ENCODE measurements around the gene OR2T35. TPM values are rescaled to one million over a fixed set of nuclear protein-coding genes. Genes with fewer than 3 reads are reported as not detected.
"Not testable (repeated sequence)": the region's sequence is repeated elsewhere in the genome, so short reads cannot be mapped to it uniquely, and the experiment has no call there.

The OR2T35 gene
- total and polyA plus RNA-seq, 4 donors: not detected

- WGBS: 65% methylated on average over 1 of the region's 1 CpG
- Histone ChIP-seq H3K4me3 (ENCODE audit: low read depth in 1 of 3, low read length in 3 of 3) (no peak overlapping the region), H3K36me3 (ENCODE audit: control insufficient read depth in 4 of 4, insufficient read depth in 3 of 4, low read depth in 1 of 4, low read length in 3 of 4) (no peaks in the 10 kb centered on the region), H3K9me3 (ENCODE audit: control insufficient read depth in 4 of 4, low read length in 3 of 4) (peaks cover 0 to 5% (median 0%) of the 10 kb centered on the region in 4 donors), H3K4me1 (ENCODE audit: control insufficient read depth in 4 of 4, insufficient read depth in 4 of 4, low read length in 3 of 4) (no peaks in the 10 kb centered on the region), H3K27me3 (ENCODE audit: control insufficient read depth in 4 of 4, insufficient read depth in 4 of 4, low read length in 3 of 4) (no peaks in the 10 kb centered on the region), H3K27ac (ENCODE audit: low read depth in 1 of 2, low read length in 2 of 2) (no peak overlapping the region), H3K9ac (ENCODE audit: low read depth in 1 of 2, low read length in 2 of 2) (no peak overlapping the region)
- no peak for DNase-seq (ENCODE audit: low spot score)
- TF ChIP-seq SP1 (IDR thresholded peaks at IDR 0.05): no peak
- TF ChIP-seq RXRA (IDR thresholded peaks at IDR 0.05): no peak
- TF ChIP-seq FOXA1 (IDR thresholded peaks at IDR 0.05): no peak
- TF ChIP-seq NR2F2 (IDR thresholded peaks at IDR 0.05): no peak
- no peak for TF ChIP-seq HNF4G (IDR thresholded peaks at IDR 0.05)
- TF ChIP-seq, protein P1, sequence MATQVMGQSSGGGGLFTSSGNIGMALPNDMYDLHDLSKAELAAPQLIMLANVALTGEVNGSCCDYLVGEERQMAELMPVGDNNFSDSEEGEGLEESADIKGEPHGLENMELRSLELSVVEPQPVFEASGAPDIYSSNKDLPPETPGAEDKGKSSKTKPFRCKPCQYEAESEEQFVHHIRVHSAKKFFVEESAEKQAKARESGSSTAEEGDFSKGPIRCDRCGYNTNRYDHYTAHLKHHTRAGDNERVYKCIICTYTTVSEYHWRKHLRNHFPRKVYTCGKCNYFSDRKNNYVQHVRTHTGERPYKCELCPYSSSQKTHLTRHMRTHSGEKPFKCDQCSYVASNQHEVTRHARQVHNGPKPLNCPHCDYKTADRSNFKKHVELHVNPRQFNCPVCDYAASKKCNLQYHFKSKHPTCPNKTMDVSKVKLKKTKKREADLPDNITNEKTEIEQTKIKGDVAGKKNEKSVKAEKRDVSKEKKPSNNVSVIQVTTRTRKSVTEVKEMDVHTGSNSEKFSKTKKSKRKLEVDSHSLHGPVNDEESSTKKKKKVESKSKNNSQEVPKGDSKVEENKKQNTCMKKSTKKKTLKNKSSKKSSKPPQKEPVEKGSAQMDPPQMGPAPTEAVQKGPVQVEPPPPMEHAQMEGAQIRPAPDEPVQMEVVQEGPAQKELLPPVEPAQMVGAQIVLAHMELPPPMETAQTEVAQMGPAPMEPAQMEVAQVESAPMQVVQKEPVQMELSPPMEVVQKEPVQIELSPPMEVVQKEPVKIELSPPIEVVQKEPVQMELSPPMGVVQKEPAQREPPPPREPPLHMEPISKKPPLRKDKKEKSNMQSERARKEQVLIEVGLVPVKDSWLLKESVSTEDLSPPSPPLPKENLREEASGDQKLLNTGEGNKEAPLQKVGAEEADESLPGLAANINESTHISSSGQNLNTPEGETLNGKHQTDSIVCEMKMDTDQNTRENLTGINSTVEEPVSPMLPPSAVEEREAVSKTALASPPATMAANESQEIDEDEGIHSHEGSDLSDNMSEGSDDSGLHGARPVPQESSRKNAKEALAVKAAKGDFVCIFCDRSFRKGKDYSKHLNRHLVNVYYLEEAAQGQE (IDR thresholded peaks at IDR 0.05): no peak
- no peak for TF ChIP-seq JUND (IDR thresholded peaks at IDR 0.05)
- no peak for TF ChIP-seq YY1 (IDR thresholded peaks at IDR 0.05)
- TF ChIP-seq, protein P2, sequence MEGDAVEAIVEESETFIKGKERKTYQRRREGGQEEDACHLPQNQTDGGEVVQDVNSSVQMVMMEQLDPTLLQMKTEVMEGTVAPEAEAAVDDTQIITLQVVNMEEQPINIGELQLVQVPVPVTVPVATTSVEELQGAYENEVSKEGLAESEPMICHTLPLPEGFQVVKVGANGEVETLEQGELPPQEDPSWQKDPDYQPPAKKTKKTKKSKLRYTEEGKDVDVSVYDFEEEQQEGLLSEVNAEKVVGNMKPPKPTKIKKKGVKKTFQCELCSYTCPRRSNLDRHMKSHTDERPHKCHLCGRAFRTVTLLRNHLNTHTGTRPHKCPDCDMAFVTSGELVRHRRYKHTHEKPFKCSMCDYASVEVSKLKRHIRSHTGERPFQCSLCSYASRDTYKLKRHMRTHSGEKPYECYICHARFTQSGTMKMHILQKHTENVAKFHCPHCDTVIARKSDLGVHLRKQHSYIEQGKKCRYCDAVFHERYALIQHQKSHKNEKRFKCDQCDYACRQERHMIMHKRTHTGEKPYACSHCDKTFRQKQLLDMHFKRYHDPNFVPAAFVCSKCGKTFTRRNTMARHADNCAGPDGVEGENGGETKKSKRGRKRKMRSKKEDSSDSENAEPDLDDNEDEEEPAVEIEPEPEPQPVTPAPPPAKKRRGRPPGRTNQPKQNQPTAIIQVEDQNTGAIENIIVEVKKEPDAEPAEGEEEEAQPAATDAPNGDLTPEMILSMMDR (IDR thresholded peaks at IDR 0.05; ENCODE audit: low read depth, low read length, missing input control): no peak
- no peak for TF ChIP-seq HNF4A (conservative IDR thresholded peaks at IDR 0.05)
- TF ChIP-seq, protein P3, sequence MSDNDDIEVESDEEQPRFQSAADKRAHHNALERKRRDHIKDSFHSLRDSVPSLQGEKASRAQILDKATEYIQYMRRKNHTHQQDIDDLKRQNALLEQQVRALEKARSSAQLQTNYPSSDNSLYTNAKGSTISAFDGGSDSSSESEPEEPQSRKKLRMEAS (IDR thresholded peaks at IDR 0.05): no peak
- TF ChIP-seq, protein P4, sequence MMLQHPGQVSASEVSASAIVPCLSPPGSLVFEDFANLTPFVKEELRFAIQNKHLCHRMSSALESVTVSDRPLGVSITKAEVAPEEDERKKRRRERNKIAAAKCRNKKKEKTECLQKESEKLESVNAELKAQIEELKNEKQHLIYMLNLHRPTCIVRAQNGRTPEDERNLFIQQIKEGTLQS (IDR thresholded peaks at IDR 0.05): no peak
- no peak for TF ChIP-seq TAF1 (conservative IDR thresholded peaks at IDR 0.05)
- TF ChIP-seq, protein P5, sequence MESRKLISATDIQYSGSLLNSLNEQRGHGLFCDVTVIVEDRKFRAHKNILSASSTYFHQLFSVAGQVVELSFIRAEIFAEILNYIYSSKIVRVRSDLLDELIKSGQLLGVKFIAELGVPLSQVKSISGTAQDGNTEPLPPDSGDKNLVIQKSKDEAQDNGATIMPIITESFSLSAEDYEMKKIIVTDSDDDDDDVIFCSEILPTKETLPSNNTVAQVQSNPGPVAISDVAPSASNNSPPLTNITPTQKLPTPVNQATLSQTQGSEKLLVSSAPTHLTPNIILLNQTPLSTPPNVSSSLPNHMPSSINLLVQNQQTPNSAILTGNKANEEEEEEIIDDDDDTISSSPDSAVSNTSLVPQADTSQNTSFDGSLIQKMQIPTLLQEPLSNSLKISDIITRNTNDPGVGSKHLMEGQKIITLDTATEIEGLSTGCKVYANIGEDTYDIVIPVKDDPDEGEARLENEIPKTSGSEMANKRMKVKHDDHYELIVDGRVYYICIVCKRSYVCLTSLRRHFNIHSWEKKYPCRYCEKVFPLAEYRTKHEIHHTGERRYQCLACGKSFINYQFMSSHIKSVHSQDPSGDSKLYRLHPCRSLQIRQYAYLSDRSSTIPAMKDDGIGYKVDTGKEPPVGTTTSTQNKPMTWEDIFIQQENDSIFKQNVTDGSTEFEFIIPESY (IDR thresholded peaks at IDR 0.05): no peak
- no peak for TF ChIP-seq RAD21 (IDR thresholded peaks at IDR 0.05)
- no peak for TF ChIP-seq FOXA2 (IDR thresholded peaks at IDR 0.05)
- no peak for TF ChIP-seq EGR1 (IDR thresholded peaks at IDR 0.05; ENCODE audit: low read depth in 2 of 2)
- TF ChIP-seq GABPA (IDR thresholded peaks at IDR 0.05 in 1 of 2, conservative IDR thresholded peaks at IDR 0.05 in 1 of 2): no peak
Measured at GRCh38 chr1:248670003-248670402, 24.9 kb upstream of the OR2T35 start.

DNA sequence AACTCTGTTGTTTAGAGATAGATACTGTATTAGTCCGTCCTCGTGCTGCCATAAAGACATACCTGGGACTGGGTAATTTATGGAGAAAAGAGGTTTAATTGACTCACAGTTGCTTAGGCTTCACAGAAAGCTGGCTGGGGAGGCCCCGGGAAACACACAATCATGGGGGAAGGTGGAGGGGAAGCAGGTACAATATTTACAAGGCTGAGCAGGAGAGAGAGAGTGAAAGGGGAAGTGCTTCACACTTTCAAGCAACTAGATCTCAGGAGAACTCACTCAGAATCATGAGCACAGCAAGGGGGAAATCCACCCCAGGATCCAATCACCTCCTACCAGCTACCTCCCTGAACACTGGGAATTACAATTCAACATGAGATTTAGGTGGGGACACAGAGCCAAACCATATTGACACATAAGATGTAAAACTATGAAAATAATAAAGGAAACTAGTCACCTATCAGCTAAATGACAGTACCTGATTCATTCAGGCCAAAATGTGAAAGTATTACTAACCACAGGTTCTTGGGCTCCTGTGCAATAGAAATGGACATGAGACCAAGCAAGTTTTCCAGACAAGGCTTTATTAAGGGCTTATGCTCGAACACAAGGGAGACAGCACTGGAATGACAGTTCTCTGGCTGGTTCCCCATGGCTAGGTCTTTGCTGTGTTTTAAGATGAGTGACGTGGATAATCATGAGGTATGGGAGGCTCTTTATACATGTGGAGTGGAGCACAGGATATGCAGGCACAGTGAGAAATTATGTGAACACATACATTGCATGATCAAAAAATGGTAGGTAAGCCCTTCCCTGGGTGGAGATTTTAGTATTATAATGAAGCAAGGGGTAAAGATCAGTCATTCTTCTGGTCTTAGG lies 18.6 kb upstream of the OR2T35 start:
- H3K4me3 ChIP-seq (ENCODE audit: low read depth in 1 of 3, low read length in 3 of 3); H3K27me3 ChIP-seq (ENCODE audit: control insufficient read depth in 4 of 4, insufficient read depth in 4 of 4, low read length in 3 of 4); H3K9me3 ChIP-seq (ENCODE audit: control insufficient read depth in 4 of 4, low read length in 3 of 4); H3K4me1 ChIP-seq (ENCODE audit: control insufficient read depth in 4 of 4, insufficient read depth in 4 of 4, low read length in 3 of 4); H3K27ac ChIP-seq (ENCODE audit: low read depth in 1 of 2, low read length in 2 of 2); DNase-seq (ENCODE audit: low spot score); H3K36me3 ChIP-seq (ENCODE audit: control insufficient read depth in 4 of 4, insufficient read depth in 3 of 4, low read depth in 1 of 4, low read length in 3 of 4); H3K9ac ChIP-seq (ENCODE audit: low read depth in 1 of 2, low read length in 2 of 2): not testable (repeated sequence)
- WGBS: 66% methylated on average over 5 of the region's 5 CpGs

DNA sequence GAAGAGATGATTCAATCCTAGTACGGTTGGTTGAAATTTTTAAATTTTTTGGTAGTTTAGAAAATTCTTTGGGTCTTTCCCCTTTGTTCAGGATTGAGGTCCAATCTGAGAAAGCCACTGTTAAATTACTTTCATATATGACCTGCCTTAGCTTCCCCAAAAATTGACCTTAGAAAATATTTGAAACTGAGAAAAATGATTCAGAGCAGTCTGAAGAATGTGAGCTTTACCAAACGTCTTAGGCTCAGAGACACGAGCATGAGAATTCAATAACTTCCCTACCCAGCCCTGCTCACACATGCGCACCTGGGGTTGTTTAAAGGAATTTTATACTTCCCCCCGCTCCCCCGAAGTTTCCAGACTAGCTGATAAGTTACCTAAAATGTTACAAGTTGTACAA lies 11.7 kb upstream of the OR2T35 start:
- H3K36me3 ChIP-seq (ENCODE audit: control insufficient read depth in 4 of 4, insufficient read depth in 3 of 4, low read depth in 1 of 4, low read length in 3 of 4); DNase-seq (ENCODE audit: low spot score); H3K9ac ChIP-seq (ENCODE audit: low read depth in 1 of 2, low read length in 2 of 2); H3K27me3 ChIP-seq (ENCODE audit: control insufficient read depth in 4 of 4, insufficient read depth in 4 of 4, low read length in 3 of 4); H3K9me3 ChIP-seq (ENCODE audit: control insufficient read depth in 4 of 4, low read length in 3 of 4); H3K4me1 ChIP-seq (ENCODE audit: control insufficient read depth in 4 of 4, insufficient read depth in 4 of 4, low read length in 3 of 4); H3K4me3 ChIP-seq (ENCODE audit: low read depth in 1 of 3, low read length in 3 of 3); H3K27ac ChIP-seq (ENCODE audit: low read depth in 1 of 2, low read length in 2 of 2): not testable (repeated sequence)
- 89% methylated on average over 1 of the region's 6 CpGs for WGBS
